HepG2 (cell line): ENCODE data around the gene DDX18. TPM values are rescaled to one million over a fixed set of nuclear protein-coding genes. Genes with fewer than 3 reads are reported as not detected.

Experiments used
- CAMTA2 ChIP-seq: sonication (generic); formaldehyde crosslinking; IDR thresholded peaks from 2 replicates; pipeline ENCODE4 v1.4.0; 2020; ENCODE audit warnings: mild to moderate bottlenecking, missing genetic modification reagents, borderline replicate concordance
- CENPX ChIP-seq: sonication (generic); formaldehyde crosslinking; IDR thresholded peaks from 2 replicates; pipeline ENCODE4 v1.9.0; 2021; ENCODE audit warnings: mild to moderate bottlenecking, missing genetic modification reagents, moderate library complexity
- GLI4 ChIP-seq: sonication (generic); formaldehyde crosslinking; IDR thresholded peaks from 2 replicates; pipeline ENCODE4 v1.5.1; 2020; ENCODE audit warnings: missing genetic modification reagents, mild to moderate bottlenecking, moderate library complexity, borderline replicate concordance
- RELA ChIP-seq: sonication (generic); formaldehyde crosslinking; IDR thresholded peaks from 2 replicates; pipeline ENCODE4 v1.4.0; 2020; ENCODE audit warnings: missing genetic modification reagents
- ZBTB37 ChIP-seq: sonication (generic); formaldehyde crosslinking; IDR thresholded peaks from 2 replicates; pipeline ENCODE4 v1.4.0; 2020; ENCODE audit warnings: mild to moderate bottlenecking, missing genetic modification reagents
- ZFP36L2 ChIP-seq: sonication (generic); formaldehyde crosslinking; IDR thresholded peaks from 2 replicates; pipeline ENCODE4 v1.4.0; 2020; ENCODE audit warnings: missing genetic modification reagents
- ZMAT5 ChIP-seq: sonication (generic); formaldehyde crosslinking; IDR thresholded peaks from 2 replicates; pipeline ENCODE4 v1.5.0; 2020; ENCODE audit warnings: mild to moderate bottlenecking, low read depth, missing genetic modification reagents, borderline replicate concordance
- ZNF431 ChIP-seq: sonication (generic); formaldehyde crosslinking; IDR thresholded peaks from 2 replicates; pipeline ENCODE4 v1.9.0; 2022; ENCODE audit warnings: missing genetic modification reagents, low read depth, mild to moderate bottlenecking, borderline replicate concordance
- ZNF510 ChIP-seq: sonication (generic); formaldehyde crosslinking; IDR thresholded peaks from 2 replicates; pipeline ENCODE4 v1.4.0; 2020; ENCODE audit warnings: low read depth, mild to moderate bottlenecking, missing genetic modification reagents
- ZNF547 ChIP-seq: sonication (generic); formaldehyde crosslinking; IDR thresholded peaks from 2 replicates; pipeline ENCODE4 v1.5.1; 2020; ENCODE audit warnings: mild to moderate bottlenecking, missing genetic modification reagents
- ZNF556 ChIP-seq: sonication (generic); formaldehyde crosslinking; IDR thresholded peaks from 2 replicates; pipeline ENCODE4 v1.4.0; 2020; ENCODE audit warnings: mild to moderate bottlenecking, missing genetic modification reagents, borderline replicate concordance
- ZNF660 ChIP-seq: sonication (generic); formaldehyde crosslinking; IDR thresholded peaks from 2 replicates; pipeline ENCODE4 v1.5.1; 2020; ENCODE audit warnings: mild to moderate bottlenecking, low read depth, missing genetic modification reagents, borderline replicate concordance
- ZNF672 ChIP-seq: sonication (generic); formaldehyde crosslinking; IDR thresholded peaks from 2 replicates; pipeline ENCODE4 v1.8.1; 2022; ENCODE audit warnings: missing genetic modification reagents
- ZNF768 ChIP-seq: sonication (generic); formaldehyde crosslinking; IDR thresholded peaks from 2 replicates; pipeline ENCODE4 v1.4.0; 2020; ENCODE audit warnings: missing genetic modification reagents
- ZSCAN12 ChIP-seq: sonication (generic); formaldehyde crosslinking; IDR thresholded peaks from 2 replicates; pipeline ENCODE4 v1.9.0; 2021; ENCODE audit warnings: mild to moderate bottlenecking, missing genetic modification reagents
- ZSCAN9 ChIP-seq: IDR thresholded peaks from 2 replicates; pipeline ENCODE4 v1.6.1; 2016; ENCODE audit warnings: borderline replicate concordance
- polyA plus RNA-seq, 8 experiments: library from polyadenylated mRNA; depleted of rRNA in 3 of 8; stranded (reverse) in 7 of 8; unstranded in 1 of 8; fragments of >200 nt; fragmentation: Illumina TruSeq in 4 of 8; extraction: Trizol in 4 of 8; gene quantifications; 2 replicates each; pipeline versions ENCODE4 v1.2.1 to v1.2.3, GENCODE V29; 2011 to 2016; ENCODE audit warnings: low read depth in 4 of 8, missing spikeins in 1 of 8, mixed read lengths in 1 of 8; ENCODE audit not compliant: insufficient read depth in 1 of 8
- total RNA-seq, 5 experiments: library from RNA; depleted of rRNA; stranded (reverse); fragments of >200 nt; fragmentation: Illumina TruSeq; extraction: Trizol; gene quantifications; 2 replicates each; pipeline ENCODE4 v1.2.3, GENCODE V29; 2016; ENCODE audit warnings: low read depth in 1 of 5
- TF ChIP-seq, protein P1 (sequence below): sonication (generic); formaldehyde crosslinking; conservative IDR thresholded peaks from 2 replicates; pipeline ENCODE4 v1.4.0; 2020; ENCODE audit warnings: missing genetic modification reagents
- TF ChIP-seq, protein P2 (sequence below): sonication (generic); formaldehyde crosslinking; IDR thresholded peaks from 2 replicates; pipeline ENCODE4 v1.9.0; 2022; ENCODE audit warnings: missing genetic modification reagents, mild to moderate bottlenecking, borderline replicate concordance
- TF ChIP-seq, protein P3 (sequence below): IDR thresholded peaks from 2 replicates; pipeline ENCODE4 v1.6.1; 2018; ENCODE audit warnings: missing genetic modification reagents, mild to moderate bottlenecking, missing compliant biosample characterization
- TF ChIP-seq, protein P4 (sequence below): sonication (generic); formaldehyde crosslinking; IDR thresholded peaks from 2 replicates; pipeline ENCODE4 v1.4.0; 2020; ENCODE audit warnings: low read depth, mild to moderate bottlenecking, missing genetic modification reagents
- TF ChIP-seq, protein P5 (sequence below): sonication (generic); formaldehyde crosslinking; IDR thresholded peaks from 2 replicates; pipeline ENCODE4 v1.4.0; 2020; ENCODE audit warnings: mild to moderate bottlenecking, missing genetic modification reagents

DDX18 gene
- total and polyA plus RNA-seq, 2 of the 13 experiments (the other 11 are each of a cell fraction or from before 2014, with no cell fraction given) = 64.0 to 134 TPM

- TF ChIP-seq CAMTA2 (peak; percentile 99), ZNF556 (peak; percentile 99), ZMAT5 (CRISPR knock-in tag) (no peak), ZSCAN9 (CRISPR knock-in tag) (peak; percentile 97), ZNF672 (CRISPR knock-in tag) (0 out of 2 replicates have a peak, but pooled peaks have one; percentile 12), ZNF768 (CRISPR knock-in tag) (peak; percentile 59; the same call in 1 of the 2 replicates), ZNF431 (CRISPR knock-in tag) (peak; percentile 89; the same call in 1 of the 2 replicates), CENPX (CRISPR knock-in tag) (no peak), ZNF547 (CRISPR knock-in tag) (peak; percentile 96), ZNF510 (CRISPR knock-in tag) (peak; percentile 98), ZSCAN12 (CRISPR knock-in tag) (no peak), ZNF660 (0 out of 2 replicates have a peak, but pooled peaks have one; percentile 47), ZBTB37 (0 out of 2 replicates have a peak, but pooled peaks have one; percentile 77), ZFP36L2 (CRISPR knock-in tag) (0 out of 2 replicates have a peak, but pooled peaks have one; percentile 34), GLI4 (CRISPR knock-in tag) (peak; percentile 96; the same call in 1 of the 2 replicates), RELA (peak; percentile 57; the same call in 1 of the 2 replicates)
- TF ChIP-seq, protein P1, sequence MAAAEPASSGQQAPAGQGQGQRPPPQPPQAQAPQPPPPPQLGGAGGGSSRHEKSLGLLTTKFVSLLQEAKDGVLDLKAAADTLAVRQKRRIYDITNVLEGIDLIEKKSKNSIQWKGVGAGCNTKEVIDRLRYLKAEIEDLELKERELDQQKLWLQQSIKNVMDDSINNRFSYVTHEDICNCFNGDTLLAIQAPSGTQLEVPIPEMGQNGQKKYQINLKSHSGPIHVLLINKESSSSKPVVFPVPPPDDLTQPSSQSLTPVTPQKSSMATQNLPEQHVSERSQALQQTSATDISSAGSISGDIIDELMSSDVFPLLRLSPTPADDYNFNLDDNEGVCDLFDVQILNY (CRISPR knock-in tag) = no peak; the same call in 1 of the 2 replicates
- TF ChIP-seq, protein P2, sequence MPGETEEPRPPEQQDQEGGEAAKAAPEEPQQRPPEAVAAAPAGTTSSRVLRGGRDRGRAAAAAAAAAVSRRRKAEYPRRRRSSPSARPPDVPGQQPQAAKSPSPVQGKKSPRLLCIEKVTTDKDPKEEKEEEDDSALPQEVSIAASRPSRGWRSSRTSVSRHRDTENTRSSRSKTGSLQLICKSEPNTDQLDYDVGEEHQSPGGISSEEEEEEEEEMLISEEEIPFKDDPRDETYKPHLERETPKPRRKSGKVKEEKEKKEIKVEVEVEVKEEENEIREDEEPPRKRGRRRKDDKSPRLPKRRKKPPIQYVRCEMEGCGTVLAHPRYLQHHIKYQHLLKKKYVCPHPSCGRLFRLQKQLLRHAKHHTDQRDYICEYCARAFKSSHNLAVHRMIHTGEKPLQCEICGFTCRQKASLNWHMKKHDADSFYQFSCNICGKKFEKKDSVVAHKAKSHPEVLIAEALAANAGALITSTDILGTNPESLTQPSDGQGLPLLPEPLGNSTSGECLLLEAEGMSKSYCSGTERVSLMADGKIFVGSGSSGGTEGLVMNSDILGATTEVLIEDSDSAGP (CRISPR knock-in tag) = peak; percentile 94
- TF ChIP-seq, protein P3, sequence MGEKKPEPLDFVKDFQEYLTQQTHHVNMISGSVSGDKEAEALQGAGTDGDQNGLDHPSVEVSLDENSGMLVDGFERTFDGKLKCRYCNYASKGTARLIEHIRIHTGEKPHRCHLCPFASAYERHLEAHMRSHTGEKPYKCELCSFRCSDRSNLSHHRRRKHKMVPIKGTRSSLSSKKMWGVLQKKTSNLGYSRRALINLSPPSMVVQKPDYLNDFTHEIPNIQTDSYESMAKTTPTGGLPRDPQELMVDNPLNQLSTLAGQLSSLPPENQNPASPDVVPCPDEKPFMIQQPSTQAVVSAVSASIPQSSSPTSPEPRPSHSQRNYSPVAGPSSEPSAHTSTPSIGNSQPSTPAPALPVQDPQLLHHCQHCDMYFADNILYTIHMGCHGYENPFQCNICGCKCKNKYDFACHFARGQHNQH (CRISPR knock-in tag) = peak; percentile 98
- TF ChIP-seq, protein P4, sequence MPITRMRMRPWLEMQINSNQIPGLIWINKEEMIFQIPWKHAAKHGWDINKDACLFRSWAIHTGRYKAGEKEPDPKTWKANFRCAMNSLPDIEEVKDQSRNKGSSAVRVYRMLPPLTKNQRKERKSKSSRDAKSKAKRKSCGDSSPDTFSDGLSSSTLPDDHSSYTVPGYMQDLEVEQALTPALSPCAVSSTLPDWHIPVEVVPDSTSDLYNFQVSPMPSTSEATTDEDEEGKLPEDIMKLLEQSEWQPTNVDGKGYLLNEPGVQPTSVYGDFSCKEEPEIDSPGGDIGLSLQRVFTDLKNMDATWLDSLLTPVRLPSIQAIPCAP (CRISPR knock-in tag) = peak; percentile 53; the same call in 1 of the 2 replicates
- TF ChIP-seq, protein P5, sequence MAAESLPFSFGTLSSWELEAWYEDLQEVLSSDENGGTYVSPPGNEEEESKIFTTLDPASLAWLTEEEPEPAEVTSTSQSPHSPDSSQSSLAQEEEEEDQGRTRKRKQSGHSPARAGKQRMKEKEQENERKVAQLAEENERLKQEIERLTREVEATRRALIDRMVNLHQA (CRISPR knock-in tag) = no peak
Measured at GRCh38 chr2:117814417-117815264, at the start of gene DDX18 (continued).
